Stimulated activated naive CD8-positive, alpha-beta T cell treated with anti-CD3 and anti-CD28 coated beads, Interleukin-15, amount 100 ng/mL, for 72 hours (primary cell): ENCODE measurements around the gene DNAH3.
A peak's percentile ranks its signal among the peaks of the same experiment; 100 is the strongest.
"Not testable (repeated sequence)": the region's sequence is repeated elsewhere in the genome, so short reads cannot be mapped to it uniquely, and the experiment has no call there.

Source experiments
- ATAC-seq: fragments of 150-1000 bp; cut with Tn5 transposase; 2 replicates; pipeline ENCODE4 v1.10.0; 2021; ENCODE audit warnings: mild to moderate bottlenecking, moderate library complexity
- DNase-seq, 2 donors: peaks; one replicate each; pipeline ENCODE4 v3.0.0; 2021 to 2022
- H3K27ac Mint-ChIP-seq, 2 donors: one replicate each; pipeline ENCODE4 v1.8.0; 2022; ENCODE audit warnings: mild to moderate bottlenecking in 2 of 2, mixed read lengths in 2 of 2, moderate library complexity in 2 of 2
- H3K27me3 Mint-ChIP-seq: one replicate; pipeline ENCODE4 v1.8.0; 2022; ENCODE audit warnings: mixed read lengths
- H3K4me1 Mint-ChIP-seq: one replicate; pipeline ENCODE4 v1.8.0; 2022; ENCODE audit warnings: mild to moderate bottlenecking, mixed read lengths
- H3K4me3 Mint-ChIP-seq, 2 donors: one replicate each; pipeline ENCODE4 v1.8.0; 2022; ENCODE audit warnings: mild to moderate bottlenecking in 2 of 2, mixed read lengths in 2 of 2, moderate library complexity in 1 of 2
- H3K9me3 Mint-ChIP-seq, 2 donors: one replicate each; pipeline ENCODE4 v1.8.0; 2022; ENCODE audit warnings: mixed read lengths in 2 of 2

Gene DNAH3

DNA sequence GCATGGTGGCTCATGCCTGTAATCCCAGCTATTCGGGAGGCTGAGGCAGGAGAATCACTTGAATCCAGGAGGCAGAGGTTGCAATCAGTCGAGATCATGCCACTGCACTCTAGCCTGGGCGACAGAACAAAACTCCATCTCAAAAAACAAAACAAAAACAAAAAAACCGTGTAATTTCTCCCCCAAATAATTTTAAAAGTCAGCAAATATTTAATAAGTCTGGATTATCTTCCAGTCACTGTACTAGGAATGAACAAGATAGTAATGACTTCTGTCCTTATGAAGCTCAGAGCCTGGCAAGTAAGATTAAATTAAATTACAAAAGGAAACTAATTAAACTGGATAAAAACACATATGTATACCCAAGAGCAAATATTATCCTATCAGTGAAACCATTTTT, 113.5 kb downstream of the DNAH3 start:
- DNase-seq (no peak), ATAC-seq (no peak)
- Mint-ChIP-seq H3K4me1 (no peaks in the 10 kb centered on the region), H3K27ac (no peak overlapping the region), H3K9me3 (no peaks in the 10 kb centered on the region), H3K4me3 (no peak overlapping the region), H3K27me3 (peaks cover 7% of the 10 kb centered on the region)

DNA sequence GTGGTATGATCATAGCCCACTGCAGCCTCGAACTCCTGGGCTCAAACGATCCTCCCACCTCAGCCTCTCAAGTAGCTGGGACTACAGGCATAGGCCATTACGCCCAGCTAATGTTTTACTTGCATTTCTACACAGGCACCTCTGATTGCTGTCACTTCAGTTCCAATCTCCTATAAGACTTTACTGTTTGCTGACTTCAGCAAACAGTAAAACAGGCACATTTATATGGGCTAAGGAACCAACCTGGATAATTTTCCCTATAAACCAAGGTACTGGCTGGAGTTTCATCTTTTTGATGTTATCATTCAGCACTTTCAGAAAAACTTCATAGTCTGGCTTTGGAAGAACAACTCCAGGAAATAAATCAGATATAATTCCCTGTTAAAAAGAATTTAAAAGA, 114.2 kb downstream of the DNAH3 start:
- Mint-ChIP-seq H3K4me1 (no peaks in the 10 kb centered on the region), H3K27me3 (peaks cover 7% of the 10 kb centered on the region), H3K27ac (no peak overlapping the region), H3K9me3 (no peaks in the 10 kb centered on the region), H3K4me3 (no peak overlapping the region)
- ATAC-seq (no peak), DNase-seq (no peak)

DNA sequence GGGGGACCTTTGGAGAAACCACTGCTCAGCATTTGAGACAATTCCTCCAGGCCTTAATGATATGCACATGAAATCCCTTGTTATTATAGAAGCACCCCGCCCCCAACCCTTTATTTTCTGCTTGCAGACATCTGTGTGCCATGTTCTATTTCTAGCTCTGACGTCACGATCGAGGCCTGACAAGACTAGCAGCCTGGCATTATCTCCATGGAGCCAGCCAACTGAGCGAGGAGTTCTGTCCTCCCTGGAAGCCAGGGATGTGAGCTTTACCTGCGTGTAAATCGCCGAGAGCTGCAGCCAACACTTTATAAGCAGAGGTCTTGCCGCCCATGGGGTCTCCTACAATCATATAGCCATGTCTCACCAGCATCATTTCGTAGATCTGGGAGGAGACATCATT, 116.9 kb downstream of the DNAH3 start:
- DNase-seq (no peak), ATAC-seq (no peak)
- H3K27ac Mint-ChIP-seq, result no peak overlapping the region
- H3K4me3 Mint-ChIP-seq, result no peak overlapping the region
- H3K27me3 Mint-ChIP-seq, result peaks cover 15% of the 10 kb centered on the region
- no peaks in the 10 kb centered on the region for H3K9me3 Mint-ChIP-seq
- H3K4me1 Mint-ChIP-seq, result no peaks in the 10 kb centered on the region

DNA sequence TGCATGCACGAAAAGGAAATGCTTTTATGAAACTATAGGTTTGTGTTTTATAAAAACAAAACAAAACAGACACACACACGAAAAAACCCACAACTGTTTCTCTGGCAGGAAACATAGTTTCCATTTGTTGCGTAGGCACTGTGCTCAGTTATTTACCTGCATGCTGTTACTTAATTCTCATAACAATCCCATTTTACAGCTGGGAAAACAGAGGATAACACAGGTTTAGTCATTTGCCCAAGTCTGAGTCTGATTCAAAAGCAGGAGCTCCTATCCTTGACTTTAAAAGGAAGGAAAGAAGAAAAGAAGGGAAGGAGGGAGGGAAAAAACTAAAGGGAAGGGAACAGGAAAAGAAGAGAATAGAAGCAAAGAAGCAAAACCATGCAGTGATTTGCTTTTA, 117.4 kb downstream of the DNAH3 start:
- Mint-ChIP-seq H3K27me3 (peaks cover 15% of the 10 kb centered on the region), H3K4me3 (no peak overlapping the region), H3K4me1 (no peaks in the 10 kb centered on the region), H3K27ac (no peak overlapping the region), H3K9me3 (no peaks in the 10 kb centered on the region)
- DNase-seq, result no peak
- no peak for ATAC-seq

- H3K4me3 Mint-ChIP-seq, result no peak overlapping the region
- H3K27me3 Mint-ChIP-seq, result peaks cover 8% of the 10 kb centered on the region
These were observed 121.9 kb downstream of the DNAH3 start for GRCh38 chr16:21028728-21029127.

DNA sequence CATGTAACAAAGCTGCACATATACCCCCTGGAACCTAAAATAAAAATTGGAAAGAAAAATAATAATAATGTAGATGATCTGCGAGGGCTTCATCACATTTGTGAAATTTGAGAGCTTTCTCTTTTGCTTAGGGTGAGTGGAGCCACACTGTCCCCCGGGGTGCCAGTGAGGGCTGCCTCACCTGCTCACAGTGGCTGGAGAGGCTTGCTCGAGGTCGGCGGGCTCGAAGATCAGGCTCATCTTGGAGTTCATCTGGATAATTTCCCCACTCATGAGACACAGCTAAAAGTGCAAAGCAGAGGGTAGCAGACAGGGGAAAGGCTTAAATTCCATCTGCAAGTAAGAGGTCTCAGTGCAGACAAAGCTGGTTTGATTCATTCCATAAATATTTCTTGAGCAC, 123.8 kb downstream of the DNAH3 start:
- Mint-ChIP-seq H3K9me3 (peaks cover 0 to 4% of the 10 kb centered on the region in 2 donors), H3K27me3 (peaks cover 8% of the 10 kb centered on the region), H3K4me1 (peaks cover 6% of the 10 kb centered on the region), H3K27ac (no peak overlapping the region), H3K4me3 (no peak overlapping the region)
- no peak for DNase-seq
- no peak for ATAC-seq

More at GRCh38 chr16:21028728-21029127, 121.9 kb downstream of the DNAH3 start:
- Mint-ChIP-seq H3K27ac (no peak overlapping the region), H3K9me3 (peaks cover 0 to 4% of the 10 kb centered on the region in 2 donors), H3K4me1 (no peaks in the 10 kb centered on the region)
- DNase-seq (no peak), ATAC-seq (no peak)

GRCh38 chr16:21023509-21024202, 127.0 kb downstream of the DNAH3 start:
- DNase-seq (no peak), ATAC-seq (peak; percentile 48)
- Mint-ChIP-seq H3K4me1 (peaks cover 6% of the 10 kb centered on the region), H3K27me3 (no peaks in the 10 kb centered on the region), H3K4me3 (no peak overlapping the region), H3K9me3 (peaks cover 0 to 4% of the 10 kb centered on the region in 2 donors), H3K27ac (peak overlapping the region; percentile 1 to 43)

DNA sequence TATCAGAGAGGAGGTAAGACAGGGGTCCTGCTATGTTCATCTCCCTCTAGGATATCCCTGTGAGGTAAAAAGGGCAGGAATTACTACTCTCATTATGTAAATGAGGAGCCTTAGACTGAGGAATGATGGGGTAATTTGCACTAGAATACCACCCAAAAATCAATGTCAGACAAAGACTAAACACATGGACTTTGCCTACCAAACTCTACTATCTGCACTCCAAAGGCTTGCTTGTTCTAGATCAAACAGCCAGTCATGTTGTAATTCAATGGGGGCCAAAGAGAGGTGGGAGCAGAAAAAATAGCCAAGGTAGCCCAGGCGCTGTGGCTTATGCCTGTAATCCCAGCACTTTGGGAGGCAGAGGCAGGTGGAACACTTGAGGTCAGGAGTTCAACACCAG, 129.3 kb downstream of the DNAH3 start:
- Mint-ChIP-seq H3K4me1 (peaks cover 6% of the 10 kb centered on the region), H3K27ac (no peak overlapping the region), H3K4me3 (no peak overlapping the region), H3K9me3 (peaks cover 0 to 4% of the 10 kb centered on the region in 2 donors), H3K27me3 (no peaks in the 10 kb centered on the region)
- DNase-seq (no peak), ATAC-seq (no peak)

DNA sequence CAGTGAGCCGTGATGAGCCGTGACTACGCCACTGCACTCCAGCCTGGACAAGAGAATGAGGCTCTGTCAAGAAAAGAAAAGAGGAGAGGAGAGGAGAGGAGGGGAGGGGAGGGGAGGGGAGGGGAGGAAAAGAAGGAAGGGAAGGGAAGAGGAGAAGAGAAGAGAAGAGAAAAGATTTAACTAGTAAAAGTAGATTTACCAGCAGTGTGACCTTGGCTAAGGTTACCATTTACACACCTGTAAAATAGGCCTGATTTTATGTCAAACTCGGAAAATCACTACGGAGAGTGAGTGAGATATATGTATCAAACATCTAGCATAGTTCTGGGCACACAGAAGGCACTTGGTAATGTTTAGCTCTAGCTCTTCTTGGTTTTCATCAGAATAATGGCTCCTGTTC, 140.8 kb downstream of the DNAH3 start:
- Mint-ChIP-seq H3K9me3 (peaks cover 6 to 8% of the 10 kb centered on the region in 2 donors), H3K4me1 (no peaks in the 10 kb centered on the region), H3K27me3 (peaks cover 27% of the 10 kb centered on the region), H3K4me3 (no peak overlapping the region), H3K27ac (no peak overlapping the region)
- no peak for DNase-seq
- ATAC-seq, result no peak

- H3K4me3 Mint-ChIP-seq, result no peak overlapping the region
- H3K27me3 Mint-ChIP-seq, result peaks cover 38% of the 10 kb centered on the region
- no peaks in the 10 kb centered on the region for H3K9me3 Mint-ChIP-seq
- H3K4me1 Mint-ChIP-seq, result no peaks in the 10 kb centered on the region
- DNase-seq, result no peak
- H3K27ac Mint-ChIP-seq, result peak overlapping the region in 1 of 2 donors; percentile 60
- no peak for ATAC-seq
These were observed 145.6 kb downstream of the DNAH3 start for GRCh38 chr16:21005008-21005407.

DNA sequence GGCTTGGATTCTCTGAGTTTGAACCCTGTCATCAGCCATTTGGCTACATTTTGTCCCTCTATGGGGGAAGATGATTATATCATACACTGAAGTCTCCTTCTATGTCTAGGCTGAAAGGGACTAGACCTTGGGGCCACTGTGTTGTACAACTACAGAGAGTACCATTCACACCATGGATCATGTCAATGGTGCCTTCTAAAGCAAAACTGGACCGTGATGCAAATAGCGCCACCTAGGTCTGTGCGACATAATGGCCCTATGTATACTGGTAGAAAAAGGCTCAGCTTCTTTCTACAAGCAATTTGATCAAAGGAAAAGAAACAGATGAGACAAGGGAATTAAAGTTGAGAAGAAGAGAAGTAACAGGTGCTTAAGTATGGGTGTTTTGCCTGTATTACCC, 149.4 kb downstream of the DNAH3 start:
- Mint-ChIP-seq H3K4me1 (no peaks in the 10 kb centered on the region), H3K27me3 (peaks cover 21% of the 10 kb centered on the region), H3K4me3 (no peak overlapping the region), H3K27ac (no peak overlapping the region), H3K9me3 (no peaks in the 10 kb centered on the region)
- DNase-seq (peak in 1 of 2 donors; percentile 23), ATAC-seq (peak; percentile 42)

DNA sequence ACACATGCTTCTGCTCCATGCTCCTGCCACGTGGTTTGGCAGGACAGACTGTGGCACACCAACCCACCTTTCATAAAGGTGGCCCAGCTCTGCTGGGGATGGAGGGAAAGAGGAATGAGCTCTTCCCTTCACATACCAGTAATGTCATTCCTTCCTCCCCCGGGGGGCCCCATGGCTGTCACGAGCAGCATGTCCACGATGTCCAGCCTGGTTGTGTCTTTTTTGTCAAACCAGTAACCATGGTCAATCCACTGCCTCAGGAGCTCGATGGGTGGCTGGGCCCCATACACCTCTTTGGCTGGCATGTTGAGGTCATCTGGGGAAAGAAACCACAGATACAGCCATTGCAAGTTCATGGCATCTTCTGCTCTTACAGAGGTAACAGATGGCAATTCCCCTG, 153.5 kb downstream of the DNAH3 start:
- ATAC-seq, result no peak

DNA sequence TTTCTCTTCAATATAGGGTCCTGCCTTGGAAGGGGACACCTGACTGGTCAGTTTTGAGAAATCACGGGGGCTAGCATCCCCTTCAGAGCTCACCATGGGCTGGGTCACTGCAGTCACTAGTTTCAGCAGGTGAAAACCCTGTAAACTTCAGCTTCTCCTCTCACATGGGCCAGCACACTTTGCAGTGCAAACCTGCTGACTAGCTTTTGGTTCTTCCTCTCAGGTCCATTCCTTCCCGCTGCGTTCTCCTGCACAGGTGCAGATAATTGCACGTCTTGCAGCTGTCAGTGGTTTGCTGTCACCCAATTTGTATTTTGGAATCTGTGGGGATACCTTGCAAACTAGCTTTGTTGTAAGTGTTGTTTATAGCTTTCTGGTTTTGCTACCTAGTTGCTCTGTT, 154.9 kb downstream of the DNAH3 start:
- ATAC-seq (no peak), DNase-seq (no peak)
- H3K27ac Mint-ChIP-seq, result no peak overlapping the region
- H3K4me1 Mint-ChIP-seq, result no peaks in the 10 kb centered on the region
- H3K4me3 Mint-ChIP-seq, result no peak overlapping the region
- peaks cover 7% of the 10 kb centered on the region for H3K27me3 Mint-ChIP-seq
- no peaks in the 10 kb centered on the region for H3K9me3 Mint-ChIP-seq

More for the DNA sequence above, 153.5 kb downstream of the DNAH3 start:
- Mint-ChIP-seq H3K4me3 (no peak overlapping the region), H3K4me1 (no peaks in the 10 kb centered on the region), H3K27ac (no peak overlapping the region), H3K27me3 (peaks cover 15% of the 10 kb centered on the region), H3K9me3 (no peaks in the 10 kb centered on the region)
- no peak for DNase-seq

GRCh38 chr16:20989496-20990070, 161.1 kb downstream of the DNAH3 start:
- H3K27ac Mint-ChIP-seq, H3K9me3 Mint-ChIP-seq, DNase-seq, ATAC-seq, H3K4me3 Mint-ChIP-seq, H3K27me3 Mint-ChIP-seq, H3K4me1 Mint-ChIP-seq: not testable (repeated sequence)

DNA sequence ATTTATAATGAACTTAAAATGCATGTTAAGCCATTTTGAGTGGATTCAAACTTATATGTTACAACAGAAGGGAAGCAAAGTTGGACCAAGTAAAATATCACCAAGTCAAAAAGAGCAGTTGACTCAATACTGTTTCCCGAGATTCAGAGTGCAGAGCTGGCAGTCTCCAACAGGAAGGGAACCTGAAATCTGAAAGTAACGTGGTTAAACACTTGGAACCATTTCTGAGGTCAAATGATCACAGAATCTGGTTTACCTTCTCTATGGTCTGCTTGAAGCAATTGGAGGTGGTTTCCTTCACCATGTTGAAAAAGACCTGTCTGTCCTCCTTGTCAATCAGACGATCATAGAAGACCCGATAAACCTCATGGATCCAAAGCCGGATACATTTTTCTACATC, 163.6 kb downstream of the DNAH3 start:
- Mint-ChIP-seq H3K9me3 (no peaks in the 10 kb centered on the region), H3K4me1 (no peaks in the 10 kb centered on the region), H3K27ac (no peak overlapping the region), H3K4me3 (no peak overlapping the region), H3K27me3 (no peaks in the 10 kb centered on the region)
- DNase-seq, result no peak
- ATAC-seq, result no peak

DNA sequence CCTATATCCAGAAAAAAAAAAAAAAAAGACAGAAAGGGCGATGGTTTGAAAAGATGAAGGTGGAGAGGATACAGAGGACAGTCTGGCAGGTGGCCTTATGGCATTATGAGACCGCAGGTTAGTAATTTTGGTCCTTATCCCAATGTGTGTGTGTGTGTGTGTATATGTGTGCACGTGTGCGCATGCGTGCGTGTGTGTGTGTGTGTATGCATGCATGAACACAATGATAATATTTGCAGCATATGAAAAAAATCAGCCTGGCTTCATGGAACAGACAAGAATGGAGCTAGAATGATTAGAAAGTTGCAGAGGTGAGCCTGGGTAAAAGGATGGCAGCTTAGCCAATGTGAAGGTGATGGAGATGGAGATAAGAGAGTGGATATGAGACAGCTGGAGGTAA, 166.6 kb downstream of the DNAH3 start:
- DNase-seq (no peak), ATAC-seq (no peak)
- Mint-ChIP-seq H3K9me3 (no peaks in the 10 kb centered on the region), H3K27me3 (no peaks in the 10 kb centered on the region), H3K4me1 (no peaks in the 10 kb centered on the region), H3K4me3 (no peak overlapping the region), H3K27ac (no peak overlapping the region)

DNA sequence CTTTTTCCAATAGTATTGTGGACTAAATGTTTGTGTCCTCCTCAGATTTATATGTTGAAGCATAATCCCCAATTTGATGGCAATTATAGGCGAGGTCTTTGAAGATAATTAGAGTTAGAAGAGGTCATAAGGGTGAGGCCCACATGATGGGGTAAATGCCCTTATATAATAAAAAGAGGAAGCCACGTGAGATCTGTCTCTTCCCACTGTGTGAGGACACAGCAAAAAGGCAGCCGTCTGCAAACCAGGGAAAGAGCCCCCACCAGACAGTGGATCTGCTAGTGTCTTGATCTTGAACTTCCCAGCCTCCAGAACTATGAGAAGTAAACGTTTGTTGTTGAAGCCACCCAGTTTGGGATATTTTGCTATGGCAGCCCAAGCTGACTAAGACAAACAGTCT, 174.1 kb downstream of the DNAH3 start:
- Mint-ChIP-seq H3K4me1 (no peaks in the 10 kb centered on the region), H3K9me3 (no peaks in the 10 kb centered on the region), H3K27me3 (no peaks in the 10 kb centered on the region), H3K4me3 (no peak overlapping the region), H3K27ac (no peak overlapping the region)
- DNase-seq (no peak), ATAC-seq (no peak)
